PC-9 (cell line): ENCODE results near the gene TGFBR3. TPM values are rescaled to one million over a fixed set of nuclear protein-coding genes. Genes with fewer than 3 reads are reported as not detected.
"Not testable (repeated sequence)": the region's sequence is repeated elsewhere in the genome, so short reads cannot be mapped to it uniquely, and the experiment has no call there.

ENCODE experiments used
- BruUV-seq: library from RNA; stranded (reverse); fragments of 400-500 nt; replicated peaks from 2 replicates; lab custom pipeline; 2021; lab: Mats Ljungman, UMichigan
- CTCF ChIA-PET: fragments of 300-600 bp; sonication (Branson Sonifier 250); formaldehyde crosslinking; loops from one replicate; lab custom pipeline; 2022; ENCODE audit warnings: antibody characterized with exemption; lab: Charles Lee
- POLR2A ChIA-PET: fragments of 300-600 bp; sonication (Branson Sonifier 250); formaldehyde crosslinking; loops from one replicate; lab custom pipeline; 2022; ENCODE audit warnings: antibody characterized with exemption; ENCODE audit not compliant: unreplicated experiment; lab: Charles Lee
- DNase-seq, 2 experiments: peaks; one replicate each; pipeline versions ENCODE4 v3.0.0 to v3.0.0-alpha.2; 2015 to 2022; ENCODE audit warnings: mixed read lengths in 1 of 2
- H2AFZ ChIP-seq: fragments of 200-600 bp; sonication (generic); 2 replicates; pipeline ENCODE4 v1.8.1; 2017; ENCODE audit warnings: antibody characterized with exemption
- H3F3A ChIP-seq: fragments of 200-600 bp; sonication (generic); 2 replicates; pipeline ENCODE4 v1.8.1; 2017; ENCODE audit warnings: antibody characterized with exemption, mild to moderate bottlenecking, low read depth; ENCODE audit not compliant: insufficient read depth
- H3K27ac ChIP-seq: fragments of 200-600 bp; sonication (generic); 2 replicates; pipeline ENCODE4 v1.6.1; 2016; ENCODE audit warnings: mixed run types
- H3K27me3 ChIP-seq: fragments of 200-600 bp; sonication (generic); 2 replicates; pipeline ENCODE4 v1.6.1; 2016; ENCODE audit warnings: low read depth, mixed run types; ENCODE audit not compliant: insufficient read depth
- H3K36me3 ChIP-seq: fragments of 200-600 bp; sonication (generic); 2 replicates; pipeline ENCODE4 v1.6.1; 2016; ENCODE audit warnings: low read depth, mixed run types
- H3K4me1 ChIP-seq: fragments of 200-600 bp; sonication (generic); replicated peaks from 2 replicates; pipeline ENCODE4 v1.6.1; 2016; ENCODE audit warnings: mixed run types; ENCODE audit not compliant: insufficient read depth
- H3K4me2 ChIP-seq: fragments of 200-600 bp; sonication (generic); 2 replicates; pipeline ENCODE4 v1.6.1; 2017; ENCODE audit warnings: mixed run types
- H3K4me3 ChIP-seq: fragments of 200-600 bp; sonication (generic); 2 replicates; pipeline ENCODE4 v1.6.1; 2016; ENCODE audit warnings: mixed run types
- H3K79me2 ChIP-seq: fragments of 200-600 bp; sonication (generic); 2 replicates; pipeline ENCODE4 v1.6.1; 2017; ENCODE audit warnings: low read depth, mixed run types
- H3K9me2 ChIP-seq: fragments of 200-600 bp; sonication (generic); 2 replicates; pipeline ENCODE4 v1.8.1; 2017; ENCODE audit warnings: mild to moderate bottlenecking; ENCODE audit not compliant: insufficient read depth
- H3K9me3 ChIP-seq: fragments of 200-600 bp; sonication (generic); 2 replicates; pipeline ENCODE4 v1.8.1; 2016; ENCODE audit warnings: low read depth; ENCODE audit not compliant: insufficient read depth
- H4K20me1 ChIP-seq: fragments of 200-600 bp; sonication (generic); 2 replicates; pipeline ENCODE4 v1.8.1; 2017; ENCODE audit not compliant: insufficient read depth
- CTCF ChIP-seq: fragments of 200-600 bp; sonication (generic); conservative IDR thresholded peaks from 2 replicates; pipeline ENCODE4 v1.6.1; 2017; ENCODE audit warnings: mixed run types, antibody characterized with exemption, mild to moderate bottlenecking, moderate library complexity
- EZH2 ChIP-seq: fragments of 200-600 bp; sonication (generic); IDR thresholded peaks from 2 replicates; pipeline ENCODE4 v1.8.0; 2017; ENCODE audit warnings: antibody characterized with exemption, low read depth
- intact Hi-C: fragments of 100-400 bp; cut with micrococcal nuclease; formaldehyde crosslinking; loops from one replicate; pipeline ENCODE4 v1.10.0; 2022; ENCODE audit not compliant: unreplicated experiment
- total RNA-seq: library from RNA; stranded (reverse); gene quantifications from 2 replicates; pipeline ENCODE4 v1.2.3, GENCODE V29; 2021

The TGFBR3 gene
- total RNA-seq, 1 experiment from 2014 or later: 1.6 TPM

GRCh38 chr1:91836331-91837040 is 49.5 kb downstream of the TGFBR3 start:
- H3K36me3 ChIP-seq: no peaks in the 10 kb centered on the region
- no peaks in the 10 kb centered on the region for H3K27me3 ChIP-seq
- peaks cover 9% of the 10 kb centered on the region; the same call in 1 of the 2 replicates for H3K79me2 ChIP-seq
- no peak overlapping the region for H3K27ac ChIP-seq
- H3K4me2 ChIP-seq: no peak overlapping the region
- no peaks in the 10 kb centered on the region for H3K9me2 ChIP-seq
- TF ChIP-seq CTCF (no peak), EZH2 (no peak)
- no peaks in the 10 kb centered on the region for H3K9me3 ChIP-seq
- H4K20me1 ChIP-seq: no peaks in the 10 kb centered on the region
- H3K4me1 ChIP-seq: peaks cover 16% of the 10 kb centered on the region
- POLR2A ChIA-PET: no interaction called here
- CTCF ChIA-PET: no interaction called here
- intact Hi-C loops: no loop called here
- DNase-seq: no peak
- H2AFZ ChIP-seq: no peak overlapping the region
- peaks cover 6% of the 10 kb centered on the region; the same call in 1 of the 2 replicates for H3F3A ChIP-seq
- no TSS peak for BruUV-seq
- no peak overlapping the region for H3K4me3 ChIP-seq

- Histone ChIP-seq H4K20me1 (no peaks in the 10 kb centered on the region), H2AFZ (no peak overlapping the region), H3K4me2 (no peak overlapping the region), H3F3A (peaks cover 6% of the 10 kb centered on the region; the same call in 1 of the 2 replicates), H3K27ac (no peak overlapping the region; the same call in 1 of the 2 replicates), H3K36me3 (no peaks in the 10 kb centered on the region), H3K4me1 (peaks cover 18% of the 10 kb centered on the region), H3K4me3 (no peak overlapping the region), H3K27me3 (no peaks in the 10 kb centered on the region), H3K9me3 (no peaks in the 10 kb centered on the region), H3K79me2 (no peaks in the 10 kb centered on the region), H3K9me2 (no peaks in the 10 kb centered on the region)
- intact Hi-C loops: no loop called here
- ChIA-PET POLR2A (no interaction called here), CTCF (no interaction called here)
- peak in 1 of 2 experiments; percentile 78 for DNase-seq
- BruUV-seq: no TSS peak
- no peak for TF ChIP-seq EZH2
Observed at GRCh38 chr1:91835087-91835521, 50.8 kb downstream of the TGFBR3 start.

- H2AFZ ChIP-seq, H3K9me2 ChIP-seq, H3K36me3 ChIP-seq, H3F3A ChIP-seq, H4K20me1 ChIP-seq, H3K9me3 ChIP-seq, H3K79me2 ChIP-seq, H3K4me3 ChIP-seq, DNase-seq, BruUV-seq, CTCF ChIA-PET, H3K4me2 ChIP-seq, H3K27ac ChIP-seq, intact Hi-C loops, POLR2A ChIA-PET, H3K27me3 ChIP-seq: not testable (repeated sequence)
- H3K4me1 ChIP-seq: peaks cover 21% of the 10 kb centered on the region
Observed at GRCh38 chr1:91834549-91834948, 51.4 kb downstream of the TGFBR3 start.

- no TSS peak for BruUV-seq
- POLR2A ChIA-PET: no interaction called here
- Histone ChIP-seq H3K9me2 (no peaks in the 10 kb centered on the region), H3F3A (peaks cover 6% of the 10 kb centered on the region; the same call in 1 of the 2 replicates), H3K36me3 (no peaks in the 10 kb centered on the region), H3K79me2 (no peaks in the 10 kb centered on the region), H2AFZ (no peak overlapping the region), H3K9me3 (no peaks in the 10 kb centered on the region), H3K4me3 (no peak overlapping the region), H3K27me3 (no peaks in the 10 kb centered on the region), H3K27ac (no peak overlapping the region), H3K4me1 (peaks cover 21% of the 10 kb centered on the region), H3K4me2 (no peak overlapping the region), H4K20me1 (no peaks in the 10 kb centered on the region)
- DNase-seq: no peak
- TF ChIP-seq CTCF (no peak), EZH2 (no peak)
- intact Hi-C loops: no loop called here
- CTCF ChIA-PET: no interaction called here
Observed at GRCh38 chr1:91833946-91834345, 52.0 kb downstream of the TGFBR3 start.
